ENCODE measurements around the gene TMEM233.
A peak's percentile ranks its signal among the peaks of the same experiment; 100 is the strongest.

Gene TMEM233

GRCh38 chr12:119667577-119668323 lies 74.2 kb downstream of the TMEM233 start, which contains the start of gene PRKAB1:
TSS of gene PRKAB1 (plus strand) at chr12:119668133. CDS start at chr12:119668245, 112 bp downstream.
- Histone ChIP-seq H3K27ac (ENCODE audit: low read depth, low read length) (peak within 1 kb of the TSS; percentile 98), H3K9ac (ENCODE audit: low read depth in 1 of 2, low read length in 2 of 2) (peak within 1 kb of the TSS; percentile 98 to 100), H3K4me1 (ENCODE audit: control insufficient read depth in 1 of 2, insufficient read depth in 2 of 2, low read length in 2 of 2) (peaks cover 40 to 41% of the 10 kb centered on the region in 2 donors), H3K9me3 (ENCODE audit: control insufficient read depth in 1 of 2, low read length in 2 of 2) (no peaks in the 10 kb centered on the region), H3K27me3 (ENCODE audit: control insufficient read depth in 1 of 2, insufficient read depth in 2 of 2, low read length in 2 of 2) (no peaks in the 10 kb centered on the region), H3K36me3 (ENCODE audit: control insufficient read depth in 1 of 2, insufficient read depth in 2 of 2, low read length in 2 of 2) (peaks cover 11 to 15% of the 10 kb centered on the region in 2 donors), H3K4me3 (ENCODE audit: low read depth in 1 of 2, low read length in 2 of 2) (peak within 1 kb of the TSS; percentile 97 to 98)

GRCh38 chr12:119668324-119668841 lies 74.8 kb downstream of the TMEM233 start:
- peaks cover 46% of the 10 kb centered on the region in 2 donors for H3K4me1 ChIP-seq (ENCODE audit: control insufficient read depth in 1 of 2, insufficient read depth in 2 of 2, low read length in 2 of 2)
- H3K36me3 ChIP-seq (ENCODE audit: control insufficient read depth in 1 of 2, insufficient read depth in 2 of 2, low read length in 2 of 2), result peaks cover 17 to 22% of the 10 kb centered on the region in 2 donors
- H3K9ac ChIP-seq (ENCODE audit: low read depth in 1 of 2, low read length in 2 of 2), result peak overlapping the region; percentile 98 to 100
- H3K27ac ChIP-seq (ENCODE audit: low read depth, low read length), result peak overlapping the region; percentile 98
- no peaks in the 10 kb centered on the region for H3K9me3 ChIP-seq (ENCODE audit: control insufficient read depth in 1 of 2, low read length in 2 of 2)
- peak overlapping the region; percentile 97 to 98 for H3K4me3 ChIP-seq (ENCODE audit: low read depth in 1 of 2, low read length in 2 of 2)
- no peaks in the 10 kb centered on the region for H3K27me3 ChIP-seq (ENCODE audit: control insufficient read depth in 1 of 2, insufficient read depth in 2 of 2, low read length in 2 of 2)

- Histone ChIP-seq H3K4me3 (ENCODE audit: low read depth in 1 of 2, low read length in 2 of 2) (peak overlapping the region; percentile 51 to 57), H3K4me1 (ENCODE audit: control insufficient read depth in 1 of 2, insufficient read depth in 2 of 2, low read length in 2 of 2) (peaks cover 57 to 62% of the 10 kb centered on the region in 2 donors), H3K27me3 (ENCODE audit: control insufficient read depth in 1 of 2, insufficient read depth in 2 of 2, low read length in 2 of 2) (no peaks in the 10 kb centered on the region), H3K9me3 (ENCODE audit: control insufficient read depth in 1 of 2, low read length in 2 of 2) (no peaks in the 10 kb centered on the region), H3K36me3 (ENCODE audit: control insufficient read depth in 1 of 2, insufficient read depth in 2 of 2, low read length in 2 of 2) (peaks cover 31 to 37% of the 10 kb centered on the region in 2 donors), H3K27ac (ENCODE audit: low read depth, low read length) (peak overlapping the region; percentile 80), H3K9ac (ENCODE audit: low read depth in 1 of 2, low read length in 2 of 2) (peak overlapping the region; percentile 35 to 65)
Measured at GRCh38 chr12:119669744-119670472, 76.3 kb downstream of the TMEM233 start.

- H3K4me1 ChIP-seq (ENCODE audit: control insufficient read depth in 1 of 2, insufficient read depth in 2 of 2, low read length in 2 of 2), result peaks cover 53 to 61% of the 10 kb centered on the region in 2 donors
- H3K27me3 ChIP-seq (ENCODE audit: control insufficient read depth in 1 of 2, insufficient read depth in 2 of 2, low read length in 2 of 2), result no peaks in the 10 kb centered on the region
- no peaks in the 10 kb centered on the region for H3K9me3 ChIP-seq (ENCODE audit: control insufficient read depth in 1 of 2, low read length in 2 of 2)
- peaks cover 41 to 48% of the 10 kb centered on the region in 2 donors for H3K36me3 ChIP-seq (ENCODE audit: control insufficient read depth in 1 of 2, insufficient read depth in 2 of 2, low read length in 2 of 2)
- peak overlapping the region in 1 of 2 donors; percentile 57 for H3K4me3 ChIP-seq (ENCODE audit: low read depth in 1 of 2, low read length in 2 of 2)
- H3K9ac ChIP-seq (ENCODE audit: low read depth in 1 of 2, low read length in 2 of 2), result peak overlapping the region; percentile 34 to 46
- peak overlapping the region; percentile 80 for H3K27ac ChIP-seq (ENCODE audit: low read depth, low read length)
Measured at GRCh38 chr12:119671070-119671469, 77.5 kb downstream of the TMEM233 start.

- H3K4me3 ChIP-seq (ENCODE audit: low read depth in 1 of 2, low read length in 2 of 2), result no peak overlapping the region
- peaks cover 48 to 56% of the 10 kb centered on the region in 2 donors for H3K4me1 ChIP-seq (ENCODE audit: control insufficient read depth in 1 of 2, insufficient read depth in 2 of 2, low read length in 2 of 2)
- H3K27ac ChIP-seq (ENCODE audit: low read depth, low read length), result no peak overlapping the region
- H3K9me3 ChIP-seq (ENCODE audit: control insufficient read depth in 1 of 2, low read length in 2 of 2), result no peaks in the 10 kb centered on the region
- no peak overlapping the region for H3K9ac ChIP-seq (ENCODE audit: low read depth in 1 of 2, low read length in 2 of 2)
- H3K36me3 ChIP-seq (ENCODE audit: control insufficient read depth in 1 of 2, insufficient read depth in 2 of 2, low read length in 2 of 2), result peaks cover 52 to 60% of the 10 kb centered on the region in 2 donors
- H3K27me3 ChIP-seq (ENCODE audit: control insufficient read depth in 1 of 2, insufficient read depth in 2 of 2, low read length in 2 of 2), result no peaks in the 10 kb centered on the region
Measured at GRCh38 chr12:119672194-119672593, 78.6 kb downstream of the TMEM233 start.

- peaks cover 64 to 72% of the 10 kb centered on the region in 2 donors for H3K36me3 ChIP-seq (ENCODE audit: control insufficient read depth in 1 of 2, insufficient read depth in 2 of 2, low read length in 2 of 2)
Measured at GRCh38 chr12:119673634-119674033, 80.1 kb downstream of the TMEM233 start.

GRCh38 chr12:119674560-119674959 lies 81.0 kb downstream of the TMEM233 start:
- peaks cover 73 to 81% of the 10 kb centered on the region in 2 donors for H3K36me3 ChIP-seq (ENCODE audit: control insufficient read depth in 1 of 2, insufficient read depth in 2 of 2, low read length in 2 of 2)
- H3K4me1 ChIP-seq (ENCODE audit: control insufficient read depth in 1 of 2, insufficient read depth in 2 of 2, low read length in 2 of 2), result peaks cover 51 to 70% of the 10 kb centered on the region in 2 donors
- no peak overlapping the region for H3K4me3 ChIP-seq (ENCODE audit: low read depth in 1 of 2, low read length in 2 of 2)
- H3K27me3 ChIP-seq (ENCODE audit: control insufficient read depth in 1 of 2, insufficient read depth in 2 of 2, low read length in 2 of 2), result no peaks in the 10 kb centered on the region
- no peak overlapping the region for H3K27ac ChIP-seq (ENCODE audit: low read depth, low read length)
- no peaks in the 10 kb centered on the region for H3K9me3 ChIP-seq (ENCODE audit: control insufficient read depth in 1 of 2, low read length in 2 of 2)
- no peak overlapping the region for H3K9ac ChIP-seq (ENCODE audit: low read depth in 1 of 2, low read length in 2 of 2)

More at GRCh38 chr12:119673634-119674033, 80.1 kb downstream of the TMEM233 start:
- no peak overlapping the region for H3K4me3 ChIP-seq (ENCODE audit: low read depth in 1 of 2, low read length in 2 of 2)
- H3K4me1 ChIP-seq (ENCODE audit: control insufficient read depth in 1 of 2, insufficient read depth in 2 of 2, low read length in 2 of 2), result peaks cover 45 to 60% of the 10 kb centered on the region in 2 donors
- H3K9ac ChIP-seq (ENCODE audit: low read depth in 1 of 2, low read length in 2 of 2), result peak overlapping the region in 1 of 2 donors; percentile 7
- peak overlapping the region; percentile 47 for H3K27ac ChIP-seq (ENCODE audit: low read depth, low read length)
- no peaks in the 10 kb centered on the region for H3K27me3 ChIP-seq (ENCODE audit: control insufficient read depth in 1 of 2, insufficient read depth in 2 of 2, low read length in 2 of 2)
- H3K9me3 ChIP-seq (ENCODE audit: control insufficient read depth in 1 of 2, low read length in 2 of 2), result no peaks in the 10 kb centered on the region

GRCh38 chr12:119676022-119676421 lies 82.4 kb downstream of the TMEM233 start:
- Histone ChIP-seq H3K4me3 (ENCODE audit: low read depth in 1 of 2, low read length in 2 of 2) (no peak overlapping the region), H3K27ac (ENCODE audit: low read depth, low read length) (no peak overlapping the region), H3K36me3 (ENCODE audit: control insufficient read depth in 1 of 2, insufficient read depth in 2 of 2, low read length in 2 of 2) (peaks cover 88 to 96% of the 10 kb centered on the region in 2 donors), H3K9ac (ENCODE audit: low read depth in 1 of 2, low read length in 2 of 2) (no peak overlapping the region), H3K4me1 (ENCODE audit: control insufficient read depth in 1 of 2, insufficient read depth in 2 of 2, low read length in 2 of 2) (peaks cover 54 to 71% of the 10 kb centered on the region in 2 donors), H3K9me3 (ENCODE audit: control insufficient read depth in 1 of 2, low read length in 2 of 2) (no peaks in the 10 kb centered on the region), H3K27me3 (ENCODE audit: control insufficient read depth in 1 of 2, insufficient read depth in 2 of 2, low read length in 2 of 2) (no peaks in the 10 kb centered on the region)

- peaks cover 89 to 97% of the 10 kb centered on the region in 2 donors for H3K36me3 ChIP-seq (ENCODE audit: control insufficient read depth in 1 of 2, insufficient read depth in 2 of 2, low read length in 2 of 2)
- peaks cover 57 to 73% of the 10 kb centered on the region in 2 donors for H3K4me1 ChIP-seq (ENCODE audit: control insufficient read depth in 1 of 2, insufficient read depth in 2 of 2, low read length in 2 of 2)
- no peak overlapping the region for H3K4me3 ChIP-seq (ENCODE audit: low read depth in 1 of 2, low read length in 2 of 2)
- H3K27me3 ChIP-seq (ENCODE audit: control insufficient read depth in 1 of 2, insufficient read depth in 2 of 2, low read length in 2 of 2), result no peaks in the 10 kb centered on the region
- no peak overlapping the region for H3K9ac ChIP-seq (ENCODE audit: low read depth in 1 of 2, low read length in 2 of 2)
- H3K9me3 ChIP-seq (ENCODE audit: control insufficient read depth in 1 of 2, low read length in 2 of 2), result no peaks in the 10 kb centered on the region
- H3K27ac ChIP-seq (ENCODE audit: low read depth, low read length), result no peak overlapping the region
Measured at GRCh38 chr12:119676573-119676972, 83.0 kb downstream of the TMEM233 start.

GRCh38 chr12:119678459-119678858 lies 84.9 kb downstream of the TMEM233 start:
- Histone ChIP-seq H3K36me3 (ENCODE audit: control insufficient read depth in 1 of 2, insufficient read depth in 2 of 2, low read length in 2 of 2) (peaks cover 78 to 83% of the 10 kb centered on the region in 2 donors), H3K27ac (ENCODE audit: low read depth, low read length) (no peak overlapping the region)

More at GRCh38 chr12:119678459-119678858, 84.9 kb downstream of the TMEM233 start:
- no peaks in the 10 kb centered on the region for H3K27me3 ChIP-seq (ENCODE audit: control insufficient read depth in 1 of 2, insufficient read depth in 2 of 2, low read length in 2 of 2)
- no peak overlapping the region for H3K4me3 ChIP-seq (ENCODE audit: low read depth in 1 of 2, low read length in 2 of 2)
- no peak overlapping the region for H3K9ac ChIP-seq (ENCODE audit: low read depth in 1 of 2, low read length in 2 of 2)
- no peaks in the 10 kb centered on the region for H3K9me3 ChIP-seq (ENCODE audit: control insufficient read depth in 1 of 2, low read length in 2 of 2)
- peaks cover 61 to 74% of the 10 kb centered on the region in 2 donors for H3K4me1 ChIP-seq (ENCODE audit: control insufficient read depth in 1 of 2, insufficient read depth in 2 of 2, low read length in 2 of 2)
